GM12878 (cell line): ENCODE results near the gene NUMB. TPM values are rescaled to one million over a fixed set of nuclear protein-coding genes. Genes with fewer than 3 reads are reported as not detected.
A peak's percentile ranks its signal among the peaks of the same experiment; 100 is the strongest.

Experiments used
- ATAC-seq: fragments of 200-7000 bp; cut with Tn5 transposase; 3 replicates; pipeline ENCODE4 v1.9.1; 2020; ENCODE audit warnings: mild to moderate bottlenecking, moderate library complexity
- BruUV-seq: library from RNA; stranded (reverse); fragments of 400-500 nt; replicated peaks from 2 replicates; lab custom pipeline; 2021; lab: Mats Ljungman, UMichigan
- CTCF ChIA-PET: fragments of 300-600 bp; sonication (Branson Sonifier 250); formaldehyde crosslinking; extraction: SDS; loops from one replicate; lab custom pipeline; 2021; ENCODE audit warnings: inconsistent platforms; lab: Yijun Ruan, JAX
- POLR2A ChIA-PET: fragments of 350-600 bp; formaldehyde crosslinking; extraction: SDS; loops from one replicate; lab custom pipeline; 2021; ENCODE audit warnings: inconsistent platforms; lab: Charles Lee
- RAD21 ChIA-PET: fragments of 300-600 bp; sonication (Branson Sonifier 250); formaldehyde crosslinking; loops from one replicate; lab custom pipeline; 2023; ENCODE audit warnings: antibody characterized with exemption; ENCODE audit not compliant: unreplicated experiment; lab: Charles Lee
- SMC1A ChIA-PET: fragments of 300-600 bp; sonication (Branson Sonifier 250); formaldehyde crosslinking; loops from one replicate; lab custom pipeline; 2023; ENCODE audit not compliant: unreplicated experiment, uncharacterized antibody; lab: Charles Lee
- DNase-seq: peaks from one replicate; pipeline ENCODE4 v3.0.0-alpha.2; 2011; ENCODE audit warnings: low read depth, low spot score
- FAIRE-seq: peaks from 3 replicates; lab custom pipeline; 2011; peaks lifted over from hg19 to GRCh38; lab: Jason Lieb, UNC
- H2AFZ ChIP-seq: 2 replicates; pipeline ENCODE4 v1.6.0; 2011; ENCODE audit warnings: low read depth, low read length, control low read depth; ENCODE audit not compliant: control insufficient read depth
- H3K27ac ChIP-seq: 2 replicates; pipeline ENCODE4 v1.5.1; 2011; ENCODE audit warnings: control low read depth; ENCODE audit not compliant: control insufficient read depth, insufficient read depth
- H3K27me3 ChIP-seq, 2 experiments: replicated peaks in 1 of 2; 2 replicates each; pipeline versions ENCODE4 v1.6.0 to v1.6.1; 2011; ENCODE audit warnings: low read length in 1 of 2; ENCODE audit not compliant: control insufficient read depth in 2 of 2, insufficient read depth in 2 of 2
- H3K36me3 ChIP-seq, 2 experiments: 2 replicates each; pipeline ENCODE4 v1.5.1; 2011; ENCODE audit warnings: low read length in 1 of 2; ENCODE audit not compliant: control insufficient read depth in 2 of 2, insufficient read depth in 2 of 2
- H3K4me1 ChIP-seq: 2 replicates; pipeline ENCODE4 v1.6.1; 2011; ENCODE audit warnings: mild to moderate bottlenecking, low read length, moderate library complexity, mixed read lengths; ENCODE audit not compliant: control insufficient read depth, insufficient read depth
- H3K4me2 ChIP-seq: 2 replicates; pipeline ENCODE4 v1.6.0; 2011; ENCODE audit warnings: control low read depth; ENCODE audit not compliant: control insufficient read depth, insufficient read depth
- H3K4me3 ChIP-seq: fragments of 200-600 bp; sonication (generic); 2 replicates; pipeline ENCODE4 v1.5.1; 2016
- H3K79me2 ChIP-seq: 2 replicates; pipeline ENCODE4 v1.6.0; 2011; ENCODE audit warnings: low read length; ENCODE audit not compliant: control insufficient read depth, insufficient read depth
- H3K9ac ChIP-seq: 2 replicates; pipeline ENCODE4 v1.8.0; 2011; ENCODE audit warnings: low read length, control low read depth, mixed read lengths; ENCODE audit not compliant: control insufficient read depth, insufficient read depth
- H3K9me3 ChIP-seq: replicated peaks from 3 replicates; pipeline ENCODE4 v1.5.1; 2011; ENCODE audit warnings: mild to moderate bottlenecking, low read length; ENCODE audit not compliant: control insufficient read depth, insufficient read depth
- H4K20me1 ChIP-seq: 2 replicates; pipeline ENCODE4 v1.6.0; 2011; ENCODE audit not compliant: control insufficient read depth, insufficient read depth
- BACH1 ChIP-seq: fragments of 450-650 bp; IDR thresholded peaks from 2 replicates; pipeline ENCODE4 v1.6.1; 2017; ENCODE audit warnings: mild to moderate bottlenecking, borderline replicate concordance
- BRCA1 ChIP-seq: IDR thresholded peaks from 2 replicates; pipeline ENCODE4 v1.6.1; 2011; ENCODE audit warnings: low read depth, low read length, improper control_type of control experiment
- ESRRA ChIP-seq: IDR thresholded peaks from 2 replicates; pipeline ENCODE4 v1.6.1; 2012; ENCODE audit warnings: mild to moderate bottlenecking, low read length, improper control_type of control experiment
- HDAC2 ChIP-seq: fragments of 200-600 bp; sonication (generic); IDR thresholded peaks from 2 replicates; pipeline ENCODE4 v1.6.1; 2017
- HDAC6 ChIP-seq: fragments of 200-600 bp; sonication (generic); IDR thresholded peaks from one replicate; pipeline ENCODE4 v1.8.0; 2017; ENCODE audit warnings: antibody characterized with exemption; ENCODE audit not compliant: unreplicated experiment
- IKZF1 ChIP-seq: fragments of 450-650 bp; conservative IDR thresholded peaks from 2 replicates; pipeline ENCODE4 v1.6.1; 2017; ENCODE audit warnings: antibody characterized with exemption, mild to moderate bottlenecking
- IKZF2 ChIP-seq, 2 experiments: fragments of 450-650 bp; IDR thresholded peaks; 2 replicates each; pipeline ENCODE4 v1.6.1; 2017; ENCODE audit warnings: mild to moderate bottlenecking in 2 of 2, moderate library complexity in 2 of 2
- IRF3 ChIP-seq: fragments of 450-650 bp; IDR thresholded peaks from 2 replicates; pipeline ENCODE4 v1.6.1; 2014; ENCODE audit warnings: mild to moderate bottlenecking
- NBN ChIP-seq: fragments of 450-650 bp; IDR thresholded peaks from 2 replicates; pipeline ENCODE4 v1.6.1; 2016
- NFYB ChIP-seq: IDR thresholded peaks from 2 replicates; pipeline ENCODE4 v1.6.1; 2011; ENCODE audit warnings: low read depth, mild to moderate bottlenecking, low read length, improper control_type of control experiment, moderate library complexity; ENCODE audit not compliant: insufficient read depth
- PBX3 ChIP-seq: IDR thresholded peaks from 2 replicates; pipeline ENCODE4 v1.6.1; 2011; ENCODE audit warnings: mild to moderate bottlenecking, low read depth, low read length, moderate library complexity; ENCODE audit not compliant: insufficient replicate concordance
- PKNOX1 ChIP-seq: fragments of 450-650 bp; IDR thresholded peaks from 2 replicates; pipeline ENCODE4 v1.6.1; 2016; ENCODE audit warnings: mild to moderate bottlenecking
- RFX5 ChIP-seq: IDR thresholded peaks from 2 replicates; pipeline ENCODE4 v1.6.1; 2011; ENCODE audit warnings: low read depth, low read length, improper control_type of control experiment
- SIX5 ChIP-seq: IDR thresholded peaks from 2 replicates; pipeline ENCODE4 v1.6.1; 2011; ENCODE audit warnings: mild to moderate bottlenecking, low read depth, low read length, moderate library complexity; ENCODE audit not compliant: severe bottlenecking
- SMAD5 ChIP-seq: IDR thresholded peaks from 2 replicates; pipeline ENCODE4 v1.6.1; 2016; ENCODE audit warnings: antibody characterized with exemption, low read depth
- SPI1 ChIP-seq: IDR thresholded peaks from 2 replicates; pipeline ENCODE4 v1.6.1; 2011; ENCODE audit warnings: low read depth, mild to moderate bottlenecking, low read length, moderate library complexity, borderline replicate concordance; ENCODE audit not compliant: insufficient read depth
- YBX1 ChIP-seq: fragments of 450-650 bp; IDR thresholded peaks from 2 replicates; pipeline ENCODE4 v1.6.1; 2016; ENCODE audit warnings: antibody characterized with exemption
- ZBTB4 ChIP-seq: fragments of 450-650 bp; formaldehyde crosslinking; IDR thresholded peaks from 2 replicates; pipeline ENCODE4 v1.4.0; 2022; ENCODE audit warnings: mild to moderate bottlenecking, moderate library complexity
- WGBS: methylation state at CpG from one replicate; pipeline ENCODE4 v1.1.6; 2016; ENCODE audit warnings: low lambda C conversion rate; ENCODE audit not compliant: insufficient replicate concordance, insufficient coverage; ENCODE audit errors: missing lambda C conversion rate; 5-methylcytosine and 5-hydroxymethylcytosine counted together
- in situ Hi-C: fragments of 300-500 bp; cut with MboI; formaldehyde crosslinking; loops from 9 replicates; pipeline ENCODE4 v1.14.3; 2018; ENCODE audit warnings: mixed read lengths
- intact Hi-C: fragments of 100-400 bp; cut with micrococcal nuclease; formaldehyde crosslinking; loops from one replicate; pipeline ENCODE4 v1.14.2; 2022; ENCODE audit not compliant: unreplicated experiment
- polyA plus RNA-seq, 11 experiments: library from polyadenylated mRNA; depleted of rRNA in 4 of 11; unstranded in 6 of 11; stranded (reverse) in 5 of 11; fragments of >200 nt; fragmentation: Nextera tagmentation in 4 of 11; fragmentation: Illumina TruSeq in 1 of 11; extraction: Ambion mirVana in 4 of 11; extraction: Trizol in 1 of 11; gene quantifications; 1 replicate in 1 of 11; 2 replicates in 10 of 11; pipeline versions ENCODE4 v1.2.1 to v1.2.3, GENCODE V29; 2011 to 2016; ENCODE audit warnings: inconsistent platforms in 2 of 11, missing spikeins in 2 of 11, low read depth in 1 of 11
- total RNA-seq, 4 experiments: library from RNA; depleted of rRNA in 3 of 4; stranded (reverse); fragments of >200 nt in 3 of 4; fragmentation: Illumina TruSeq in 1 of 4; extraction: Trizol in 1 of 4; gene quantifications; 2 replicates each; pipeline versions ENCODE4 v1.2.1 to v1.2.3, GENCODE V29; 2013 to 2021

Gene NUMB
- total and polyA plus RNA-seq, 10 of the 15 experiments (the other 5 are each of a cell fraction or from before 2014, with no cell fraction given), result 22.0 to 147 (median 48.9) TPM

- intact Hi-C loops (no loop called here), in situ Hi-C loops (no loop called here)
- DNase-seq (no peak), FAIRE-seq (no peak), ATAC-seq (peak; percentile 6)
- ChIA-PET POLR2A (interaction anchor here (0.7 kb wide), 1 partner anchor 51 kb away, joined by 4 read pairs; no protein-coding TSS in a partner anchor), SMC1A (interaction anchor here (1.0 to 2.1 kb wide), 2 partner anchors 39 to 231 kb away, joined by 3 to 8 read pairs; no protein-coding TSS in a partner anchor), RAD21 (interaction anchor here (0.7 to 1.2 kb wide), 3 partner anchors 9 to 26 kb away, joined by 3 to 4 read pairs (median 3); no protein-coding TSS in a partner anchor), CTCF (interaction anchor here (1.0 kb wide), 1 partner anchor 97 kb away, joined by 3 read pairs; no protein-coding TSS in a partner anchor)
- BruUV-seq, result no TSS peak
- Histone ChIP-seq H3K36me3 (no peaks in the 10 kb centered on the region), H3K4me3 (no peak overlapping the region), H3K27me3 (peaks cover 8 to 16% of the 10 kb centered on the region in 2 experiments), H2AFZ (no peak overlapping the region), H3K9ac (no peak overlapping the region), H3K4me2 (no peak overlapping the region), H3K79me2 (no peaks in the 10 kb centered on the region), H3K4me1 (peaks cover 50% of the 10 kb centered on the region), H3K27ac (no peak overlapping the region), H3K9me3 (no peaks in the 10 kb centered on the region; the same call in 2 of the 3 replicates), H4K20me1 (0 out of 2 replicates have a peak, but pooled peaks cover 4% of the 10 kb centered on the region)
- WGBS, result 53% methylated on average over 10 of the region's 10 CpGs
- TF ChIP-seq ESRRA, result no peak
- TF ChIP-seq BRCA1, result no peak
- TF ChIP-seq IKZF2 (IDR thresholded peaks at IDR 0.05), result peak in 1 of 2 experiments; percentile 28; a peak in 2 of 4 replicates
- TF ChIP-seq HDAC2, result no peak
- no peak for TF ChIP-seq SIX5
- no peak for TF ChIP-seq HDAC6
- no peak for TF ChIP-seq IRF3
- peak; percentile 74; the same call in 1 of the 2 replicates for TF ChIP-seq IKZF1
- no peak for TF ChIP-seq NFYB
- TF ChIP-seq SMAD5, result no peak
- TF ChIP-seq RFX5, result no peak
- no peak for TF ChIP-seq BACH1
- peak; percentile 37; the same call in 1 of the 2 replicates for TF ChIP-seq SPI1
- TF ChIP-seq NBN, result no peak
- TF ChIP-seq YBX1, result no peak
- no peak for TF ChIP-seq PKNOX1
- no peak for TF ChIP-seq PBX3
- TF ChIP-seq ZBTB4 (CRISPR knock-in tag), result no peak
These were observed 217.4 kb downstream of the NUMB start for GRCh38 chr14:73240816-73241480.
